Coronary artery (tissue), 2 donors: ENCODE data around the gene USP20.

ENCODE experiments used
- DNase-seq: peaks from one replicate; pipeline ENCODE4 v3.0.0-alpha.2; 2017; ENCODE audit warnings: low spot score
- H3K27ac ChIP-seq, 2 donors: fragments of 200-600 bp; sonication (generic); one replicate each; pipeline ENCODE4 v1.5.1; 2016 to 2019
- H3K4me3 ChIP-seq: fragments of 200-600 bp; sonication (generic); 2 replicates; pipeline ENCODE4 v1.5.1; 2016; ENCODE audit warnings: mild to moderate bottlenecking, moderate library complexity
- CTCF ChIP-seq: fragments of 200-600 bp; sonication (generic); IDR thresholded peaks from one replicate; pipeline ENCODE4 v1.5.1; 2019; ENCODE audit warnings: antibody characterized with exemption

The USP20 gene

GRCh38 chr9:129875687-129876395, 40.6 kb downstream of the USP20 start:
- Histone ChIP-seq H3K4me3 (no peak overlapping the region), H3K27ac (no peak overlapping the region)
- no peak for TF ChIP-seq CTCF
- DNase-seq: no peak

GRCh38 chr9:129876815-129877214, 41.6 kb downstream of the USP20 start:
- TF ChIP-seq CTCF: no peak
- H3K4me3 ChIP-seq: no peak overlapping the region

GRCh38 chr9:129878291-129878690, 43.0 kb downstream of the USP20 start:
- DNase-seq: no peak
- Histone ChIP-seq H3K27ac (no peak overlapping the region), H3K4me3 (no peak overlapping the region)
- no peak for TF ChIP-seq CTCF

More at GRCh38 chr9:129876815-129877214, 41.6 kb downstream of the USP20 start:
- no peak for DNase-seq
- no peak overlapping the region for H3K27ac ChIP-seq

- no peak for TF ChIP-seq CTCF
- no peak overlapping the region for H3K27ac ChIP-seq
- H3K4me3 ChIP-seq: no peak overlapping the region
- DNase-seq: no peak
Measured at GRCh38 chr9:129879103-129879699, 43.9 kb downstream of the USP20 start.

GRCh38 chr9:129879991-129880653, 44.9 kb downstream of the USP20 start:
- no peak for DNase-seq
- TF ChIP-seq CTCF: no peak
- H3K27ac ChIP-seq: no peak overlapping the region
- no peak overlapping the region for H3K4me3 ChIP-seq

- no peak for DNase-seq
- no peak for TF ChIP-seq CTCF
- Histone ChIP-seq H3K27ac (no peak overlapping the region), H3K4me3 (no peak overlapping the region)
Measured at GRCh38 chr9:129880654-129881546, 45.6 kb downstream of the USP20 start.
